ENCODE results near the gene FAM153A.
"Not testable (repeated sequence)": the region's sequence is repeated elsewhere in the genome, so short reads cannot be mapped to it uniquely, and the experiment has no call there.

The FAM153A gene

GRCh38 chr5:177798237-177798840 lies 15.6 kb upstream of the FAM153A start:
- H3K9me3 ChIP-seq (ENCODE audit: insufficient read depth, low read depth, low read length); H3K27ac ChIP-seq (ENCODE audit: low read length); H3K27me3 ChIP-seq (ENCODE audit: insufficient read depth, low read length); H3K4me3 ChIP-seq (ENCODE audit: low read length); H3K9ac ChIP-seq (ENCODE audit: low read depth, low read length); H3K36me3 ChIP-seq (ENCODE audit: insufficient read depth, low read depth, low read length); H3K4me1 ChIP-seq (ENCODE audit: insufficient read depth, low read length): not testable (repeated sequence)

- not testable (repeated sequence) for H3K36me3 ChIP-seq (ENCODE audit: insufficient read depth, low read depth, low read length); H3K4me1 ChIP-seq (ENCODE audit: insufficient read depth, low read length); H3K27me3 ChIP-seq (ENCODE audit: insufficient read depth, low read length); H3K4me3 ChIP-seq (ENCODE audit: low read length); H3K27ac ChIP-seq (ENCODE audit: low read length); H3K9ac ChIP-seq (ENCODE audit: low read depth, low read length); H3K9me3 ChIP-seq (ENCODE audit: insufficient read depth, low read depth, low read length)
Observed at GRCh38 chr5:177793272-177793671, 10.6 kb upstream of the FAM153A start.

- H3K36me3 ChIP-seq (ENCODE audit: insufficient read depth, low read depth, low read length); H3K27me3 ChIP-seq (ENCODE audit: insufficient read depth, low read length); H3K9ac ChIP-seq (ENCODE audit: low read depth, low read length); H3K4me3 ChIP-seq (ENCODE audit: low read length); H3K9me3 ChIP-seq (ENCODE audit: insufficient read depth, low read depth, low read length); H3K4me1 ChIP-seq (ENCODE audit: insufficient read depth, low read length); H3K27ac ChIP-seq (ENCODE audit: low read length): not testable (repeated sequence)
Observed at GRCh38 chr5:177791649-177792048, 8.9 kb upstream of the FAM153A start.

GRCh38 chr5:177782169-177782568 lies 530 bp downstream of the FAM153A start:
- H3K9ac ChIP-seq (ENCODE audit: low read depth, low read length); H3K4me3 ChIP-seq (ENCODE audit: low read length); H3K9me3 ChIP-seq (ENCODE audit: insufficient read depth, low read depth, low read length); H3K36me3 ChIP-seq (ENCODE audit: insufficient read depth, low read depth, low read length); H3K4me1 ChIP-seq (ENCODE audit: insufficient read depth, low read length); H3K27ac ChIP-seq (ENCODE audit: low read length); H3K27me3 ChIP-seq (ENCODE audit: insufficient read depth, low read length): not testable (repeated sequence)

GRCh38 chr5:177771206-177771605 lies 11.5 kb downstream of the FAM153A start:
- not testable (repeated sequence) for H3K36me3 ChIP-seq (ENCODE audit: insufficient read depth, low read depth, low read length); H3K27ac ChIP-seq (ENCODE audit: low read length); H3K27me3 ChIP-seq (ENCODE audit: insufficient read depth, low read length); H3K4me3 ChIP-seq (ENCODE audit: low read length); H3K9ac ChIP-seq (ENCODE audit: low read depth, low read length); H3K9me3 ChIP-seq (ENCODE audit: insufficient read depth, low read depth, low read length); H3K4me1 ChIP-seq (ENCODE audit: insufficient read depth, low read length)

- not testable (repeated sequence) for H3K27ac ChIP-seq (ENCODE audit: low read length); H3K27me3 ChIP-seq (ENCODE audit: insufficient read depth, low read length); H3K4me3 ChIP-seq (ENCODE audit: low read length); H3K9ac ChIP-seq (ENCODE audit: low read depth, low read length); H3K9me3 ChIP-seq (ENCODE audit: insufficient read depth, low read depth, low read length); H3K4me1 ChIP-seq (ENCODE audit: insufficient read depth, low read length); H3K36me3 ChIP-seq (ENCODE audit: insufficient read depth, low read depth, low read length)
Observed at GRCh38 chr5:177770646-177771045, 12.1 kb downstream of the FAM153A start.

- H3K4me3 ChIP-seq (ENCODE audit: low read length); H3K36me3 ChIP-seq (ENCODE audit: insufficient read depth, low read depth, low read length); H3K4me1 ChIP-seq (ENCODE audit: insufficient read depth, low read length); H3K27me3 ChIP-seq (ENCODE audit: insufficient read depth, low read length); H3K9ac ChIP-seq (ENCODE audit: low read depth, low read length); H3K27ac ChIP-seq (ENCODE audit: low read length); H3K9me3 ChIP-seq (ENCODE audit: insufficient read depth, low read depth, low read length): not testable (repeated sequence)
Observed at GRCh38 chr5:177763737-177764508, 18.8 kb downstream of the FAM153A start.

GRCh38 chr5:177760954-177761353 lies 21.7 kb downstream of the FAM153A start:
- H3K9me3 ChIP-seq (ENCODE audit: insufficient read depth, low read depth, low read length) = not testable (repeated sequence)

GRCh38 chr5:177747354-177747753 lies 35.3 kb downstream of the FAM153A start:
- not testable (repeated sequence) for H3K4me3 ChIP-seq (ENCODE audit: low read length); H3K27me3 ChIP-seq (ENCODE audit: insufficient read depth, low read length); H3K9me3 ChIP-seq (ENCODE audit: insufficient read depth, low read depth, low read length); H3K27ac ChIP-seq (ENCODE audit: low read length); H3K4me1 ChIP-seq (ENCODE audit: insufficient read depth, low read length); H3K9ac ChIP-seq (ENCODE audit: low read depth, low read length); H3K36me3 ChIP-seq (ENCODE audit: insufficient read depth, low read depth, low read length)

More at GRCh38 chr5:177760954-177761353, 21.7 kb downstream of the FAM153A start:
- not testable (repeated sequence) for H3K4me1 ChIP-seq (ENCODE audit: insufficient read depth, low read length); H3K36me3 ChIP-seq (ENCODE audit: insufficient read depth, low read depth, low read length); H3K27me3 ChIP-seq (ENCODE audit: insufficient read depth, low read length); H3K27ac ChIP-seq (ENCODE audit: low read length); H3K9ac ChIP-seq (ENCODE audit: low read depth, low read length); H3K4me3 ChIP-seq (ENCODE audit: low read length)

GRCh38 chr5:177724858-177725257 lies 57.8 kb downstream of the FAM153A start:
- H3K36me3 ChIP-seq (ENCODE audit: insufficient read depth, low read depth, low read length) = not testable (repeated sequence)

GRCh38 chr5:177723831-177724485 lies 58.7 kb downstream of the FAM153A start:
- not testable (repeated sequence) for H3K4me1 ChIP-seq (ENCODE audit: insufficient read depth, low read length); H3K9ac ChIP-seq (ENCODE audit: low read depth, low read length); H3K4me3 ChIP-seq (ENCODE audit: low read length); H3K27ac ChIP-seq (ENCODE audit: low read length); H3K27me3 ChIP-seq (ENCODE audit: insufficient read depth, low read length); H3K36me3 ChIP-seq (ENCODE audit: insufficient read depth, low read depth, low read length); H3K9me3 ChIP-seq (ENCODE audit: insufficient read depth, low read depth, low read length)

More at GRCh38 chr5:177724858-177725257, 57.8 kb downstream of the FAM153A start:
- H3K4me1 ChIP-seq (ENCODE audit: insufficient read depth, low read length); H3K27ac ChIP-seq (ENCODE audit: low read length); H3K4me3 ChIP-seq (ENCODE audit: low read length); H3K27me3 ChIP-seq (ENCODE audit: insufficient read depth, low read length); H3K9ac ChIP-seq (ENCODE audit: low read depth, low read length); H3K9me3 ChIP-seq (ENCODE audit: insufficient read depth, low read depth, low read length): not testable (repeated sequence)

- not testable (repeated sequence) for H3K4me1 ChIP-seq (ENCODE audit: insufficient read depth, low read length); H3K27ac ChIP-seq (ENCODE audit: low read length); H3K4me3 ChIP-seq (ENCODE audit: low read length); H3K27me3 ChIP-seq (ENCODE audit: insufficient read depth, low read length); H3K9me3 ChIP-seq (ENCODE audit: insufficient read depth, low read depth, low read length); H3K9ac ChIP-seq (ENCODE audit: low read depth, low read length); H3K36me3 ChIP-seq (ENCODE audit: insufficient read depth, low read depth, low read length)
Observed at GRCh38 chr5:177722829-177723228, 59.9 kb downstream of the FAM153A start.
